HL-60/S4 treated with phorbol 12-myristate 13-acetate at 8.2 ng/mL for 4 days and 3 days (cell line): ENCODE measurements around the gene WDR48.

Experiments used
- in situ Hi-C: fragments of 300-500 bp; cut with MboI; formaldehyde crosslinking; loops from 2 replicates; pipeline ENCODE4 v1.15.0; 2022; ENCODE audit warnings: low sequenced_read_pairs

The WDR48 gene

DNA sequence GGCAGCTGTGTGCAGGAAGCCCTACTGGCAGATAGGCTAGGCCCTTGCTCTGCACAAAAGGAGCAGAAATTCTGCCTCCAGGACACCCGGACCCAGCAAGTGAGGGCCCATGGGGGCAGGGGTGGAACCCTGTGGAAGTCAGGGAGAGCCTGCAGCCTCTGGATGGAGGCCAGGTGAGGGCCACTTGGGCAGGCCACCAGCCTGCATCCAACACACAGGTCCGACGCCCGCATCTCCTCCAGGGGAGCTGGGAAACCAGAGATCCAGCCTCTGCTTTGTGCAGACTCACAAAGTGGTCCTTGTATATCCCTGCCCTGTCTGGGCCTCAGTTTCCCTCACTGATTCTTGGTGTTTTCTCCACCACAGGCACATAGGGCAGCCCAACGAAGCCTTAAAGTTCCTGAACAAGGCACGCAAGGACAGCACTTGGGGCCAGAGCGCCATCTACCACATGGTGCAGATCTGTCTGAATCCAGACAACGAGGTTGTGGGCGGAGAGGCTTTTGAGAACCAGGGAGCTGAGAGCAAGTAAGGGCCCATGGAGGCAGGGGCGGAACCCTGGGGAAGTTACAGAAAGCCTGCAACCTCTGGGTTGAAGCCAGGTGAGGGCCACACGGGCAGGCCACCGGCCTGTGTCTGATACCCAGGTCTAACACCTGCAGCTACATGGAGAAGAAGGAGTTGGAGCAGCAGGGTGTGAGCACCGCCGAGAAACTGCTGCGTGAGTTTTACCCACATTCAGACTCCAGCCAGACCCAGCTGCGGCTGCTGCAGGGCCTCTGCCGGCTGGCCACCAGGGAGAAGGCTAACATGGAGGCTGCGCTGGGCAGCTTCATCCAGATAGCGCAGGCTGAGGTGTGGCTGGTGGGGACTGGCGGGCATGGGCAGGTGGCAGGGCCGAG, 85.0 kb downstream of the WDR48 start:
- in situ Hi-C loops = no loop called here

GRCh38 chr3:39137435-39137936, 85.7 kb downstream of the WDR48 start:
- in situ Hi-C loops = no loop called here

GRCh38 chr3:39137991-39138803, 86.4 kb downstream of the WDR48 start:
- in situ Hi-C loops = no loop called here

DNA sequence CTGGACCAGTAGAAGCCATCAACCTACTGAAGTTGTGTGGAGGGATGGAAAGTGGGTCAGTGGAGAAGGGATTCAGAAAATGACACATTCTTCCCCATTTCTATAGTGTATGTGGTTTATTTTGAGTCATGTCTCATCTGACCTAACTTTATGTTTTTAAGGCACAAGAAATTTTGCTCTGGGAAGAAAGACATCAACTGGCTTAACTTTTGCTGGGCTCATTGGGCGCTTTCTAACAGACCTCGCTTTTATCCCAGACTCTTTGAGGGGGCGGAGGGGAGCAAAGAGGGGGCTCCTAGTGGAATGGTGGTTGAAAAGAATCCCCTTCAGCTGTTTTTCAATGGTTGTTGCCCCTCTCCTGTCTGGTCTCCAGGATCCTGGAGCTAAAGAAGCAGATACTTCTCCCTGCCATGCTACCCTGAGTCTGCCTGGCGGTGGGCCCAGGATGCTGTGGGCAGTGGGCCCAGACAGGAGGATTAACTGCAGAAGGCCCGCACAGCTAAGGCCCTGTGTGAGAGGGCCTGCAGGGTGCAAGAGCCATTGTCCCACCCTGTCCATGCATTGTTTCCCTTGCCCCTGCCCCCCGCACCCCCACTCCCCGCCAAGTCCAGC, 87.1 kb downstream of the WDR48 start:
- in situ Hi-C loops = no loop called here

GRCh38 chr3:39139442-39139841, 87.6 kb downstream of the WDR48 start:
- in situ Hi-C loops = no loop called here

DNA sequence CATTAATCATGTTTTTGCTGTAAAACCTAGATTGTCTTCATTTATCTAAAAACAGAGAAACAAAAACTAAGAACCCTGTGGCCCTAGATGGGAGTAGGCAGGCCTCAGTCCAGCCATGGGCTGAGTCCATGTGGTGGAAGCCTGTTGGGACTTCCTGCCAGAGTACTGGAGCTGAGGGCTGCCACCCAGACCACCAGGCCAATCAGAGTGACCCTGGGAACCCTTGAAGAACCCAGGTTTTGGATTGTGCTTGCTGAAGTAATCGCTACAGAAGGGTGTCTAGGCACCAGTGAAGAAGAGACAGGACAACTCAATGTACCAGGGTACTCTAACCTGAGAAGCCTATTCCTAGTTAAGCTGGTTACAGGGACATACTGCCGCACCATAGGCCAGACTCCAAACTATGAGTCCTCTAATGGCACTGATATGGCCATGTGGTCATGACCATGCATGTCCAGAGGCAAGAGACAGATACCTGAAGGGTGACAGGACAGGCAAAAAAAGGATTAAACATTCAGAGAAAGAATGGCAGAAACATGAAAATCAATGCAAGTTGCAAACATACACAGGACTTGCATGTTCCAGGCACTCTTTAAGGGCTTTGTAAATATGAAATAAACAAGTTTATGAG, 88.6 kb downstream of the WDR48 start:
- in situ Hi-C loops = no loop called here

- in situ Hi-C loops = no loop called here
These were observed 89.6 kb downstream of the WDR48 start for GRCh38 chr3:39141171-39141995.

DNA sequence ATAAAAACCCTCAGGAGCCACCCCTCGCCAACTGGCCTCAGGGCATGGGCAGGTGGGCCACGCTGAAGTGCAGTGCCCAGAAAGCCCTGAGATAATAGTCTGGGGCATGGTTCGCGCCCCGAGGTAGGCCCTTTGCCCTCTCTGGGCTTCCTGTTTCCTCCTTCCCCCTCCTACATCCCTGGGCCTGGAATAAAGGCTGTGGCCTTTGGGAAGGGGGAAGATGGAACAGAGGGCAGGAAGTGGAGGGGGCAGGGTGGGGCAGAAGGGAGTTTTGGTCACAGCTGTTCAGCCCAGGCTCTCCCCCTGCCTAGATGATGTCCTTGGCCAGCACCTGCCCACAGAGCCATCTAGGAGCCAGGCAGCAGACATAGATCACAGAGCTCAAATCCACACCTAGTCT, 90.3 kb downstream of the WDR48 start:
- in situ Hi-C loops = no loop called here

DNA sequence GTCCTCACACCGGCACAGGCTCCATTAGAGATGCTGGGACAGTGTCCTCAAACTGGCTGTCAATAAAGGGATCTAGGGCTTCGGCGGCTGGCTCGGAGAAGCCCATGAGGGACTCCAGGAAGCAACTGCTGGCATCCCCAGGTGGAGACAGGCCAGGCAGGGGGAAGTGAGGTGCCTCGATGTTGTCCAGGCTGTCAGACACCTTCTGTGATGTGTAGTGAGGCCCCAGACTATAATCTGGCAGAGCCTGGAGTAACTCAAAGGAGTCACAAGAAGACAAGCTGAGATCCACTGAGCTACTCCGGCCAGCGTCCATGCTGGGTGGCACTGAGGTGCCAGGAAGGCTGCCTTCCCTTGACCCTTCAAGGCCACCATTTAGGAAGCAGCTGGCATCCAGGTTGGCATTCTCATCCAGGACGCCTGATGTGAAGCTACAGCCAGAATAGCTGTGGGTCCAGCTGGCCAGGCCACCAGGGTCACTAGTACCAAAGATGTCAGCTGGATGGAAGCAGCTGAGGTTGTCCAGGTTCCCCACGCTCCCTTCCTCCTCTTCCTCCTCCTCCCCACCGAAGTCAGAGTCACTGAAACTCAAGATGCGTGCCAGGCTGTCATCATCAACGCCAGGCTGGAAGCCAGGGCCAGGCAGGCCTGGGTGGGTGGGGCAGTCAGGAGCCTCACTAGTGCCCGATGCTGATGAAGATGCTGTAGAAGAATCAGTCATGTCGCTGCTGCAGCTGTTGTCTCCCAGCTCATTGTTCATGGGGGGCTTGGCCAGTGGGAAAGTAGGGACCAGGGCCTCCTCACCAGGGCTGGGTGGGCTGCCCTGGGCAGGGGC, 91.5 kb downstream of the WDR48 start:
- in situ Hi-C loops = no loop called here

DNA sequence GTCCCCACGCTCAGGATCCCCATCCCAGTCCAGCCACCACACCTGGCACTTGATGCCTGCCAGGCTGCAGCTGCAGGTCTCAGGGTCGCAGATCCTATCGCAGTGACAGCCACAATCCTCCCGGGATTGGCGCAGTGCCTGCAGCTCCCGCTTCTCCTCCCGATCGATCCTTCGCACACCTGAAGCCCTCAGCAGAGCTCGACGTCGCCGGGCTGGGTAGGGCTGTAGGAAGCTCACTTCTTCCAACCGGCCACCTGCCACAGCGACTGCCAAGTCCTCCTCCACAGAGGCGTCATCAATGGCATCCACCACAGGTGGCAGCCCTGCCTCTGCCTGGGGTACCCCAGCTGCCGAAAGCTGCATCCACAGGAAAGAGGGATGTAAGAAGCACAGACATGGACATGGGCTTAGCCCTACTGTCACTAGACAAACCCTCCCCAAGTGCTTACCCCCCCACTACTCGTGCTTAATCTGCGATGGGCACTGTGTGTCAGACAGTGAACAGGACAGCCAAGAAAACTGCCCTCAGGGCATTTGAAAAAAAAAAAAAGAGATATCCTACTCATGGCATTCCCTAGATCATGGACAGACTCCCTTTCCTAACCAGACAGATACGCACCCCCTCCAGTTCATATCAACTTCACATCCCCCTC, 92.4 kb downstream of the WDR48 start:
- in situ Hi-C loops = no loop called here

- in situ Hi-C loops = no loop called here
These were observed 93.0 kb downstream of the WDR48 start for GRCh38 chr3:39144748-39145380.

- in situ Hi-C loops = no loop called here
These were observed 94.3 kb downstream of the WDR48 start for GRCh38 chr3:39146083-39146501.
